Liver (tissue), 3 donors: ENCODE results near the gene LGI1.

Experiments used
- JUND ChIP-seq, 2 donors: IDR thresholded peaks; 2 replicates each; pipeline ENCODE4 v1.6.1; 2016; ENCODE audit warnings: antibody characterized with exemption in 2 of 2
- RAD21 ChIP-seq, 2 donors: IDR thresholded peaks; 2 replicates each; pipeline ENCODE4 v1.6.1; 2016; ENCODE audit warnings: antibody characterized with exemption in 2 of 2, mild to moderate bottlenecking in 2 of 2
- SP1 ChIP-seq: IDR thresholded peaks from 2 replicates; pipeline ENCODE4 v1.6.1; 2018; ENCODE audit warnings: antibody characterized with exemption, mild to moderate bottlenecking
- TAF1 ChIP-seq: conservative IDR thresholded peaks from 2 replicates; pipeline ENCODE4 v1.6.1; 2016; ENCODE audit warnings: antibody characterized with exemption, mild to moderate bottlenecking
- TF ChIP-seq, protein P1 (sequence below): fragments of 150-350 bp; IDR thresholded peaks from 2 replicates; pipeline ENCODE4 v1.5.1; 2017; ENCODE audit warnings: improper control_type of control experiment, low read depth, low read length; ENCODE audit not compliant: missing input control
- TF ChIP-seq, protein P2 (sequence below): IDR thresholded peaks from 2 replicates; pipeline ENCODE4 v1.6.1; 2016; ENCODE audit warnings: antibody characterized with exemption
- TF ChIP-seq, protein P3 (sequence below): IDR thresholded peaks from 2 replicates; pipeline ENCODE4 v1.6.1; 2016; ENCODE audit warnings: antibody characterized with exemption, mild to moderate bottlenecking
- TF ChIP-seq, protein P4 (sequence below): IDR thresholded peaks from 2 replicates; pipeline ENCODE4 v1.6.1; 2016; ENCODE audit warnings: antibody characterized with exemption
- donor health status: healthy.
- donor health status: healthy.

GRCh38 chr10:93777092-93777491 lies 19.4 kb downstream of the LGI1 start:
- TF ChIP-seq, protein P1, sequence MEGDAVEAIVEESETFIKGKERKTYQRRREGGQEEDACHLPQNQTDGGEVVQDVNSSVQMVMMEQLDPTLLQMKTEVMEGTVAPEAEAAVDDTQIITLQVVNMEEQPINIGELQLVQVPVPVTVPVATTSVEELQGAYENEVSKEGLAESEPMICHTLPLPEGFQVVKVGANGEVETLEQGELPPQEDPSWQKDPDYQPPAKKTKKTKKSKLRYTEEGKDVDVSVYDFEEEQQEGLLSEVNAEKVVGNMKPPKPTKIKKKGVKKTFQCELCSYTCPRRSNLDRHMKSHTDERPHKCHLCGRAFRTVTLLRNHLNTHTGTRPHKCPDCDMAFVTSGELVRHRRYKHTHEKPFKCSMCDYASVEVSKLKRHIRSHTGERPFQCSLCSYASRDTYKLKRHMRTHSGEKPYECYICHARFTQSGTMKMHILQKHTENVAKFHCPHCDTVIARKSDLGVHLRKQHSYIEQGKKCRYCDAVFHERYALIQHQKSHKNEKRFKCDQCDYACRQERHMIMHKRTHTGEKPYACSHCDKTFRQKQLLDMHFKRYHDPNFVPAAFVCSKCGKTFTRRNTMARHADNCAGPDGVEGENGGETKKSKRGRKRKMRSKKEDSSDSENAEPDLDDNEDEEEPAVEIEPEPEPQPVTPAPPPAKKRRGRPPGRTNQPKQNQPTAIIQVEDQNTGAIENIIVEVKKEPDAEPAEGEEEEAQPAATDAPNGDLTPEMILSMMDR, result no peak
- TF ChIP-seq, protein P2, sequence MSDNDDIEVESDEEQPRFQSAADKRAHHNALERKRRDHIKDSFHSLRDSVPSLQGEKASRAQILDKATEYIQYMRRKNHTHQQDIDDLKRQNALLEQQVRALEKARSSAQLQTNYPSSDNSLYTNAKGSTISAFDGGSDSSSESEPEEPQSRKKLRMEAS, result no peak
- no peak for TF ChIP-seq RAD21 (IDR thresholded peaks at IDR 0.05)
- TF ChIP-seq, protein P3, sequence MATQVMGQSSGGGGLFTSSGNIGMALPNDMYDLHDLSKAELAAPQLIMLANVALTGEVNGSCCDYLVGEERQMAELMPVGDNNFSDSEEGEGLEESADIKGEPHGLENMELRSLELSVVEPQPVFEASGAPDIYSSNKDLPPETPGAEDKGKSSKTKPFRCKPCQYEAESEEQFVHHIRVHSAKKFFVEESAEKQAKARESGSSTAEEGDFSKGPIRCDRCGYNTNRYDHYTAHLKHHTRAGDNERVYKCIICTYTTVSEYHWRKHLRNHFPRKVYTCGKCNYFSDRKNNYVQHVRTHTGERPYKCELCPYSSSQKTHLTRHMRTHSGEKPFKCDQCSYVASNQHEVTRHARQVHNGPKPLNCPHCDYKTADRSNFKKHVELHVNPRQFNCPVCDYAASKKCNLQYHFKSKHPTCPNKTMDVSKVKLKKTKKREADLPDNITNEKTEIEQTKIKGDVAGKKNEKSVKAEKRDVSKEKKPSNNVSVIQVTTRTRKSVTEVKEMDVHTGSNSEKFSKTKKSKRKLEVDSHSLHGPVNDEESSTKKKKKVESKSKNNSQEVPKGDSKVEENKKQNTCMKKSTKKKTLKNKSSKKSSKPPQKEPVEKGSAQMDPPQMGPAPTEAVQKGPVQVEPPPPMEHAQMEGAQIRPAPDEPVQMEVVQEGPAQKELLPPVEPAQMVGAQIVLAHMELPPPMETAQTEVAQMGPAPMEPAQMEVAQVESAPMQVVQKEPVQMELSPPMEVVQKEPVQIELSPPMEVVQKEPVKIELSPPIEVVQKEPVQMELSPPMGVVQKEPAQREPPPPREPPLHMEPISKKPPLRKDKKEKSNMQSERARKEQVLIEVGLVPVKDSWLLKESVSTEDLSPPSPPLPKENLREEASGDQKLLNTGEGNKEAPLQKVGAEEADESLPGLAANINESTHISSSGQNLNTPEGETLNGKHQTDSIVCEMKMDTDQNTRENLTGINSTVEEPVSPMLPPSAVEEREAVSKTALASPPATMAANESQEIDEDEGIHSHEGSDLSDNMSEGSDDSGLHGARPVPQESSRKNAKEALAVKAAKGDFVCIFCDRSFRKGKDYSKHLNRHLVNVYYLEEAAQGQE, result no peak
- TF ChIP-seq, protein P4, sequence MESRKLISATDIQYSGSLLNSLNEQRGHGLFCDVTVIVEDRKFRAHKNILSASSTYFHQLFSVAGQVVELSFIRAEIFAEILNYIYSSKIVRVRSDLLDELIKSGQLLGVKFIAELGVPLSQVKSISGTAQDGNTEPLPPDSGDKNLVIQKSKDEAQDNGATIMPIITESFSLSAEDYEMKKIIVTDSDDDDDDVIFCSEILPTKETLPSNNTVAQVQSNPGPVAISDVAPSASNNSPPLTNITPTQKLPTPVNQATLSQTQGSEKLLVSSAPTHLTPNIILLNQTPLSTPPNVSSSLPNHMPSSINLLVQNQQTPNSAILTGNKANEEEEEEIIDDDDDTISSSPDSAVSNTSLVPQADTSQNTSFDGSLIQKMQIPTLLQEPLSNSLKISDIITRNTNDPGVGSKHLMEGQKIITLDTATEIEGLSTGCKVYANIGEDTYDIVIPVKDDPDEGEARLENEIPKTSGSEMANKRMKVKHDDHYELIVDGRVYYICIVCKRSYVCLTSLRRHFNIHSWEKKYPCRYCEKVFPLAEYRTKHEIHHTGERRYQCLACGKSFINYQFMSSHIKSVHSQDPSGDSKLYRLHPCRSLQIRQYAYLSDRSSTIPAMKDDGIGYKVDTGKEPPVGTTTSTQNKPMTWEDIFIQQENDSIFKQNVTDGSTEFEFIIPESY, result no peak
- TF ChIP-seq TAF1, result no peak
- no peak for TF ChIP-seq SP1
- TF ChIP-seq JUND (IDR thresholded peaks at IDR 0.05), result no peak
